ENCODE data around the gene TGFBR3.
"Not testable (repeated sequence)": the region's sequence is repeated elsewhere in the genome, so short reads cannot be mapped to it uniquely, and the experiment has no call there.

TGFBR3 gene

DNA sequence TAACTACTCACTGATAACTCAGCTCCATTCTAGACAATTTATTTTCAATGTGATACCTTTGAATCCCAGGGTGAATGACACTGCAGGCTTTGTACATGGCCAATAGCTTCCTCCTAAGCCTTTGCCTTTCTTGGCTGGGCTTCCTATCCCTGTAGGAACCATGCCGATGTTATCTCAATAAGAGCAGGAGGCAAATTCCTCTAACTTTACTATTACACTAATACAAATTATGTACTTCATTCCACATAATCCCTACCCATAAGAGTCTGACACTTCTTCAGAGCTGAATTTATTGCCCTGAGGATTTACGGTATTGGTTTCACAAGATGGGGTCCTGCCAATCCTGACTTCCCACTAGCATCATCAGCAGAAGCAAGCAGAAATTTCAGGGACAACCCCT is 14.0 kb downstream of the TGFBR3 start:
- ATAC-seq (no peak), DNase-seq (ENCODE audit: low spot score in 2 of 2) (no peak)
- peak overlapping the region; percentile 86 for H3K27ac Mint-ChIP-seq
- H3K9me3 Mint-ChIP-seq = no peaks in the 10 kb centered on the region
- peak overlapping the region; percentile 69 for H3K4me3 Mint-ChIP-seq
- H3K4me1 Mint-ChIP-seq = peaks cover 71% of the 10 kb centered on the region
- no peaks in the 10 kb centered on the region for H3K36me3 Mint-ChIP-seq

DNA sequence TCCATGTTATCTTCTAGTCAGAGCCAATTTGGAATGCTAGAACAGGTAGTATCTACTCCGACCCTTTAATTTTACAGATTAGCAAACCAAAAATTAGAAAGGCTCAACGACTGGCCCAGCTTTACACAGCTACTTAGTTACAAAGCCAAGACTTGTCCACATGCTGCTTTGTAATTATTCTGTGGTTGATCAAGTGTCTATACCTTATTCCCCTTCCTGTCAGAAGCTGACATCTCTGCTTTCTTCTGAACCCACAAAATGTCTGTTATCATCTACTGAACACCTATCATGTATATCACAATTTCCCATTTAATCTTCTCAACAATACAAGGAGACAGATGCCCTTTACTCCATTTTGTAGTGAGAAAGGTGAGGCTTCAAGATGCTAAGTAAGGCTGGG is 15.6 kb downstream of the TGFBR3 start:
- no peak overlapping the region for H3K4me3 Mint-ChIP-seq
- DNase-seq (ENCODE audit: low spot score in 2 of 2) = no peak
- ATAC-seq = no peak
- peaks cover 62% of the 10 kb centered on the region for H3K4me1 Mint-ChIP-seq
- no peaks in the 10 kb centered on the region for H3K36me3 Mint-ChIP-seq
- H3K9me3 Mint-ChIP-seq = no peaks in the 10 kb centered on the region
- H3K27ac Mint-ChIP-seq = peak overlapping the region; percentile 86

DNA sequence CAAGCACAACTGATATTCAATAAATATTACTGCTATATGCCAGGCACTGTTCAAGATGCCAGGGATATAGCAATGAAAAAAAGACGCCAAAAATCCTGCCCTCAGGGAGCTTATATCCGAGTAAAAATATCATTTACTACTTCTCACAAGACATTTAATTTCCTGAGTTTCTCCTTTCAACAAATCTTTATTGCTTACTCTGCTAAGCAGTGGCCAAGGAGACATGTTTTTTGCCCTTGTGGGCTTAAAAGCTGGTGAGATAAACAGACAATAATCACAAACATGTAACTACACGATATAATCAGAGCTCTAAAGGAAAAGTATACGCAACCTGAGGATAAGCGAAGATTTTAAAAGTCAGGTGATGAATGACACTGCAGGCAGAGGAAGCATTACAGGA is 19.5 kb downstream of the TGFBR3 start:
- ATAC-seq = no peak
- Mint-ChIP-seq H3K4me3 (no peak overlapping the region), H3K4me1 (peaks cover 48% of the 10 kb centered on the region), H3K27ac (peak overlapping the region; percentile 21), H3K36me3 (no peaks in the 10 kb centered on the region), H3K9me3 (no peaks in the 10 kb centered on the region)
- DNase-seq (ENCODE audit: low spot score in 2 of 2) = no peak

DNA sequence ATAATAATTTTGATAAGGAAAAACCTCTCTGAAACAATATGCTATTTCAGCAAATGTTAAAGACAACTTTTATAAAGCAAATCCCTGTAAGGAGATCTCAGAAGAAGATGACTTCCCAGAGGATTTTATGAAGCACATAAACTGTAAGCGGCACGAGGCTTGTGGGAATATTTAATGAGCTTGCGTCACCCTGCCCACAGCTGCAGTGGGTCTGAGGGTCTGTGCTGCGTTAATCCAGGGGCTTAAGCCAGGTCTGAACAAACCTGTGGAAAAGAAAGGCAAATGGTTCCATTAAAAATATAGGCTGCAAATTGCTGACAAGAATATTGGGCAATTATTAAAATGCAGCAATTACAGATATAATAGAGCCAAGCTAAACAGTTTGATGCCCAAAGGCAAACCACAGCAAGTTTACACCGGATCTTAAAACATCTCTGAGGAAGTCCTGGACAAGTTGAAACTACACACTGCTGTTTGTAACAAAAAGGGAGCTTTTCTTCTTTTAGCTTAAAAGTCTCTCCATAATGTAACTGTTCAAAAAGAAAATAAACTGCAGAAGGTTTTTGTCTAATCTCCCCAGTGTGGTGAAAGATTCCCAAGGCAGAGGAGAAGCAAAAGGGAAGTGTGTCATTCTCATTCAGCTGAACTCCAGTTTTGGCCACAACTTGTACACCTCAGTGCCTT is 21.8 kb downstream of the TGFBR3 start:
- DNase-seq (ENCODE audit: low spot score in 2 of 2) (no peak), ATAC-seq (no peak)
- peak overlapping the region; percentile 19 for H3K4me3 Mint-ChIP-seq
- peak overlapping the region; percentile 32 for H3K27ac Mint-ChIP-seq
- no peaks in the 10 kb centered on the region for H3K9me3 Mint-ChIP-seq
- peaks cover 31% of the 10 kb centered on the region for H3K4me1 Mint-ChIP-seq
- peaks cover 20% of the 10 kb centered on the region for H3K36me3 Mint-ChIP-seq

DNA sequence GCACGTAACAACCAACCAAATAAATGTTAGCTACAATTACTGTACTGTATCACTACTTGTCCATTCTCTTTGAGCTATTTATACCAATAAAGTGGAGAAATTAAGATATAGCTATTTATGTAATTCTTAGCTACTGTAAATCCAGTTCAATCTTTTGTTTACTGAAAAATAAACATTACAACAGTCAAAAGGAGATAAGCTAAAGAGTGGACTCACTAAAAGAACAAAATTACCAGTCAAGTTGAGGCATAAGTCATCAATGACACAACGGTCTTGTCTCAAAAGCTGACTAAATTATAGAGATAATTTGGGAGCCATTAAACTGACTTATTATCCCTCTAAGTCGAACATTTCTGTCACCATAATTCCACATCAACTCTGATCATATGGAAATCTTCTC is 22.5 kb downstream of the TGFBR3 start:
- no peaks in the 10 kb centered on the region for H3K9me3 Mint-ChIP-seq
- ATAC-seq (peak; percentile 53), DNase-seq (ENCODE audit: low spot score in 2 of 2) (no peak)
- no peak overlapping the region for H3K27ac Mint-ChIP-seq
- peaks cover 27% of the 10 kb centered on the region for H3K36me3 Mint-ChIP-seq
- peaks cover 31% of the 10 kb centered on the region for H3K4me1 Mint-ChIP-seq
- H3K4me3 Mint-ChIP-seq = no peak overlapping the region

DNA sequence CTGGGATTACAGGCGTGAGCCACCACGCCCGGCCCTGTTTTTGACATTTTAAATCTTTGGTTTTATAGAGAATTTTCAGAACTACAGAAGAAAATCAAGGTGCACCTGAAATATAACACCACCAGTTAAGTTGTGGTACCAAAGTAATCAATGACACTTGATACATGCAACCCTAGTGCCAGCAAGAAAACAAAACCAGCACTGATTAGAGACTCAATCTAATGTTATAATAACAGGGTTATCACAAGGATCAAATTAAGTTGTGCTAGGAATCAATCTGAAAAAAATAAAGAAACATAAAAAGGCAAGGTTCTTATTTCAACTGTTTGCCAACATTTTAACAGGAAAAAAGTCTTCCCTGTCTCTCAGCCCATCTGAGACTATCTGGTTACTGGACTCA is 23.8 kb downstream of the TGFBR3 start:
- H3K27ac Mint-ChIP-seq = no peak overlapping the region
- no peak overlapping the region for H3K4me3 Mint-ChIP-seq
- H3K4me1 Mint-ChIP-seq = peaks cover 26% of the 10 kb centered on the region
- ATAC-seq (no peak), DNase-seq (ENCODE audit: low spot score in 2 of 2) (no peak)
- H3K9me3 Mint-ChIP-seq = no peaks in the 10 kb centered on the region
- peaks cover 27% of the 10 kb centered on the region for H3K36me3 Mint-ChIP-seq

DNA sequence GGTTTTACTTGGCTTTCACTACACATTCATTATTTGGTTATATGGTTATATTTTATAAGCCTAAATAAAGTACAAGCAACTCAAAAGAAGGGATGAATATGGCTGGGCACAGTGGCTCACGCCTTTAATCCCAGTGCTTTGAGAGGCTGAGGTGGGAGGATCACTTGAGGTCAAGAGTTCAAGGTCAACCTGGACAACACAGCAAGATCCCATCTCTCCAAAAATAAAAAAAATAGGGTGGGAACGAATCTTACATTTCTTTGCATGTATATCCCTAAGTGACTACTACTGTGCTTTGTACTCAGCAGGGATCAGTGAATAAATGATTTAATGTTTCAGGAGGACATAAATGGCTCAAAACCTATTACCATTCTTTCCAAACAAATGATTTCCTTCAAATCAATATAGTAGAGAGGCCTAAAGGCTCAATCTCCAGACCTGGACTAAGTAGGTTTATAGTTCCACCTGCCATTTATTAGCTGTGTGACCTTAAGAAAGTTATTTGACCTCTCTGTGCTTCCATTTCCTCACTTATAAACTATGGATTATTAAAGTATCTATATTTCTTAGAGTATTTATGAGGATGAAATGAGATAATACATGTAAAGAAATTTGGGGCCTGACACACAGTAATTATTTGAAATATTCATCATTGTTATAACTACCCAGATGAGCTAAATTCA is 28.3 kb downstream of the TGFBR3 start:
- DNase-seq (ENCODE audit: low spot score in 2 of 2) = no peak
- peak overlapping the region; percentile 77 for H3K27ac Mint-ChIP-seq
- no peaks in the 10 kb centered on the region for H3K9me3 Mint-ChIP-seq
- H3K36me3 Mint-ChIP-seq = peaks cover 27% of the 10 kb centered on the region
- no peak for ATAC-seq
- peaks cover 12% of the 10 kb centered on the region for H3K4me1 Mint-ChIP-seq
- no peak overlapping the region for H3K4me3 Mint-ChIP-seq

DNA sequence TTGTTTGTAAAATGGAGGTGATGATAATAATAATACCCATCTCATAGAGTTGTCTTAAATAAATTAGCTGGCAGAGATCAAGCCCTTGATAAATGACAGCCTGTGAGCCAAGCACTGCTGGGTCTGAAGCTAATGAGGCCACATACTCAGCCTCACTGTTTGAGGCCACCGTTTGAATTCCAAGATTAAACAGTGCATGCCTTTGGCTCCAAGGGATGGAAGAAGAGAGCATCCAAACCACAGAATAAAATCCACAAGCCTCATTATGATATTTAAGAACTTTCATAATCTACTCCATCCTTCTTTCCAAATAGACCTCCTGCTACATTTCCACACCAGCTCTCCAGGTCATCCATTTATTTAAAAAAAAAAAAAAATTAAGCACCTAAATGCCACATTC is 29.0 kb downstream of the TGFBR3 start:
- no peaks in the 10 kb centered on the region for H3K9me3 Mint-ChIP-seq
- peak overlapping the region; percentile 77 for H3K27ac Mint-ChIP-seq
- H3K4me3 Mint-ChIP-seq = no peak overlapping the region
- peaks cover 27% of the 10 kb centered on the region for H3K36me3 Mint-ChIP-seq
- H3K4me1 Mint-ChIP-seq = peaks cover 6% of the 10 kb centered on the region
- DNase-seq (ENCODE audit: low spot score in 2 of 2) (no peak), ATAC-seq (no peak)

DNA sequence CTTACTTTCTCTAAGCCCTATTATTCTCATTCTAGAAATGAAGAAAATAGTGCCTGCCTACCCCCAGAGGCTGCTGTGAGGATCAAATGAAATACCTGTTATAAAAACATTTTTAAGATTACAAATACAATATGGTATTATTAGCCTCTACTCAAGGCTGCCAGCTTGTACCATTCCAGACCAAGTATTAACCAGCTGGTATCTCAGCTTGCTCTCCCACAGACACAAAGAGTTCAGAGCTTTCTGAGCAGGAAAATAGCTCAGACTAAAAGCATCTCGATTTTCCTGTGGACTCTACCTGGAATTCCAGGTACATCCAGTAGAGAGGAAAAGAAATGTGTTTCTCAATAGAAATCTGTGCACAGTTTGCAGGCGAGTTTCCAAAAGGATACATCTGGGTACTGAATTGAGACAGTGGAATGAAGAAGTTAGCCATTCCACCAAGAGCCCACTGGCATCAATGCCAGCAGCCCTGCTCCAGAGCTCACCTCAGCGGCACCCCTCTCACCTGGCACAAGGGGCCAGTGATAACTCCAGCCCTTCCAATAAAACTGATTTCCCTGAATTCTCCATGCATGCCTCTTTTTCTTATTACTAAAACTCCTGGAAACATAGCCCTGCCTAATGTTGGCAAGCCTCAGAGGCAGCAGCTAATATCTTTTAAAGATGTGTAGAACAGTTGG is 31.0 kb downstream of the TGFBR3 start:
- H3K27ac Mint-ChIP-seq = peak overlapping the region; percentile 58
- no peak for ATAC-seq

DNA sequence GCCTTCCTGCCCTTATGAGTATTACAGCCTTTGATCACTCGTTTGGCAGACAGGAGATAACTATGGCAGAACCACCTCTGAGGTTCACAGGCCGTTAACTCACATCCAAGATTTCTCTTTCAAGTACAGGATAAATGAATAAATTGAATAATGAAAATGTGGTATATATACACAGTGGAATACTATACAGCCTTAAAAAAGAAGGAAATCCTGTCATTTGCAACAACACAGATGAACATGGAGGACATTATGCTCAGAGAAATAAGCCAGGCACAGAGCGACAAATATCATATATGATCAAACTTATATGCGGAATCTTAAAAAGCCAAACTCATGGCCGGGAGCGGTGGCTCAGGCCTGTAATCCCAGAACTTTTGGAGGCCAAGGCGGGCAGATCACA is 32.6 kb downstream of the TGFBR3 start:
- Mint-ChIP-seq H3K9me3 (no peaks in the 10 kb centered on the region), H3K4me3 (no peak overlapping the region), H3K27ac (no peak overlapping the region), H3K4me1 (peaks cover 22% of the 10 kb centered on the region), H3K36me3 (no peaks in the 10 kb centered on the region)
- DNase-seq (ENCODE audit: low spot score in 2 of 2) (no peak), ATAC-seq (no peak)

More for the DNA sequence above, 31.0 kb downstream of the TGFBR3 start:
- no peak for DNase-seq (ENCODE audit: low spot score in 2 of 2)
- peaks cover 12% of the 10 kb centered on the region for H3K4me1 Mint-ChIP-seq
- no peaks in the 10 kb centered on the region for H3K9me3 Mint-ChIP-seq
- peaks cover 15% of the 10 kb centered on the region for H3K36me3 Mint-ChIP-seq
- H3K4me3 Mint-ChIP-seq = no peak overlapping the region

DNA sequence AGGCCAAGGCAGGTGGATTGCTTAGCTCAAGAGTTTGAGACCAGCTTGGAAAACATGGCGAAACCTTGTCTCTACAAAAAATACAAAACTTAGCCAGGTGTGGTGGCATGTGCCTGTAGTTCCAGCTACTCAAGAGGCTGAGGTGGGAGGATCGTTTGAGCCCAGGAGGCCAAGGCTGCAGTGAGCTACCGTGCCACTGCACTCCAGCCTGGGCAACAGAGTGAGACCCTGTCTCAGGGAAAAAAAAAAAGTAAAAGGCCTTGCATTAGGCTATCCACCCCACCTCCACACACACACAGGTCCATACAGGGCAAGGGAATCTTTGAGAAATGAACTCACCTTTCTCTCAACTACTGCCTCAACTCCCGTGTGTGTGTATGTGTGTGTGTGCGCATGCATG is 33.9 kb downstream of the TGFBR3 start:
- not testable (repeated sequence) for H3K36me3 Mint-ChIP-seq; DNase-seq (ENCODE audit: low spot score in 2 of 2); ATAC-seq; H3K27ac Mint-ChIP-seq; H3K4me3 Mint-ChIP-seq; H3K9me3 Mint-ChIP-seq
- peaks cover 28% of the 10 kb centered on the region for H3K4me1 Mint-ChIP-seq

DNA sequence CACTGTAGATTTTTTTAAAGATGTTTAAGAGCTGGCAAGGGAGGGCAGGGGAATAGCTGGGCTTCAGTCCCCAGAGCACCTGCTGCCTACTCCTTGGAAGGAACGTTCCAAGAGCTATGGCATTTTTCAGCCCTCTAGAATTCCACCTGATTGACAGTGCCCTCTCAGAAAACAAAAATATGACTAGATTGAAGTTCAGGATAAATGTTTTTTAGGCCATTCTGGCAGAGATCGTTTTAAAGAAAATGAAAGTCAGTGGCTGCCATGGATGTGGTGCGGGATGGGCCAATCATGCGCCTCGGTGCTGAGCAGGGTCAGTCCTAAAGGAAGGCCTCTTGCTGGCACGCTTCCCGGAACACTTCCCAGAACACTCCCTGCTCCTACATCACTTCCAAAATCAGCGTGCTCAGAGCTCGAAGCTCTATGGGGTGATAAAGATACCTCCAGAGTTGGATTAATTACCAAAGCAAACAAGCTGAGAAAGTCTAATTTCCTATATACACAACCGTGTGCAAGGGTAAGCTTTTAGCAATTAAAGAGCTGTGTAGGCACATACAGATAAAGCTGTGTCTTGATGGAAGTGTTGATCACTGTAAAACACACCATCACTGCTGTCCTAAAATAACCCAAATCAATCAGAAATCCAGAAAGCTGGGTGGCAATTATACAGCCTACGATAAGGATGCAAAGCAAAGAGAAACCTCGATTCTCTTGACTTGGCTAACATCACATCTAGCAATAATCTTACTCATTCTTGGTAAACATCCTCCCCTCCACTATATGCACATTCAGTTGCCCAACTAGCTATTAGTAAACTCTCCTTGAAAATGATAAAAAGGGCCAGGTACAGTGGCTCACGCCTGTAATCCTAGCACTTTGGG is 34.6 kb downstream of the TGFBR3 start:
- peaks cover 24% of the 10 kb centered on the region for H3K4me1 Mint-ChIP-seq
- no peaks in the 10 kb centered on the region for H3K9me3 Mint-ChIP-seq
- peak overlapping the region; percentile 77 for H3K27ac Mint-ChIP-seq
- H3K4me3 Mint-ChIP-seq = no peak overlapping the region
- ATAC-seq (no peak), DNase-seq (ENCODE audit: low spot score in 2 of 2) (no peak)
- H3K36me3 Mint-ChIP-seq = no peaks in the 10 kb centered on the region

DNA sequence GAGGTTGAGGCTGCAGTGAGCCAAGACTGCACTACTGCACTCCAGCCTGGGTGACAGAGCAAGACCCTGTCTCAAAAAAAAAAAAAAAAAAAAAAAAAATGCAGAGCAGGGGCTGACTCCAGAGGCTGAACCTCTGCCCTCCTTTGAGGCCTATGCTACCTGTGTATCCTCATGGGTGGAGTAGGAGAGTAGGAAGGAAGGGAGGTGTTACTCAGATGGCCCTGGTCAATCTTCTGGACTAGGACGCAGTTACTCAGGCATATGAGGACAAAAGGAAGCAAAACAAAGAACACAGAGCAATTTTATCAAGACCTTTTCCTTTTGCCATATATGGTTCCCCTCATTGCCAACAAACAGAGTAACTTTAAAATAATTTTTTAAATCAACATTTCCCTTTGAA is 35.2 kb downstream of the TGFBR3 start:
- H3K4me1 Mint-ChIP-seq = peaks cover 23% of the 10 kb centered on the region
- DNase-seq (ENCODE audit: low spot score in 2 of 2) (no peak), ATAC-seq (no peak)
- peak overlapping the region; percentile 77 for H3K27ac Mint-ChIP-seq
- no peaks in the 10 kb centered on the region for H3K36me3 Mint-ChIP-seq
- no peaks in the 10 kb centered on the region for H3K9me3 Mint-ChIP-seq
- no peak overlapping the region for H3K4me3 Mint-ChIP-seq

DNA sequence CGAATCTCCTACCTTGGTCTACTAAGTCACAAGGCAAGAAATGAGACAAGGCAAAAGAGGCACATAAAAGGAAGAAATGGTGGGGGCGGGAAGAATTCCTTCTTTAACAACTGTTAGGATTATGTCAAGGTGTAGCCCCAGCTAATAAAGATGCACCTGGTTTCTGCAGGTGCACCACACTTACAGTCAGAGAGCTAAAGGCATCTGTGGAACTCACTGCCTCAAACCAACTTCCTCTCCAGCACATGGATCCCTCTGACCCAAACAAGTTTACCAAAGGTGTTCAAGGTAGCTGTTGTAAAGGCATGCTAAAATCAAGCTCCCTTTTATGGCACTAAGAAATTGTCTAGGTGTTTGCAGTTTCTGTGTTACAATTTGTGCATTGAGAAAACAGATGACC is 38.1 kb downstream of the TGFBR3 start:
- Mint-ChIP-seq H3K36me3 (no peaks in the 10 kb centered on the region), H3K9me3 (no peaks in the 10 kb centered on the region), H3K27ac (no peak overlapping the region), H3K4me1 (peaks cover 36% of the 10 kb centered on the region), H3K4me3 (no peak overlapping the region)
- no peak for ATAC-seq
- no peak for DNase-seq (ENCODE audit: low spot score in 2 of 2)

DNA sequence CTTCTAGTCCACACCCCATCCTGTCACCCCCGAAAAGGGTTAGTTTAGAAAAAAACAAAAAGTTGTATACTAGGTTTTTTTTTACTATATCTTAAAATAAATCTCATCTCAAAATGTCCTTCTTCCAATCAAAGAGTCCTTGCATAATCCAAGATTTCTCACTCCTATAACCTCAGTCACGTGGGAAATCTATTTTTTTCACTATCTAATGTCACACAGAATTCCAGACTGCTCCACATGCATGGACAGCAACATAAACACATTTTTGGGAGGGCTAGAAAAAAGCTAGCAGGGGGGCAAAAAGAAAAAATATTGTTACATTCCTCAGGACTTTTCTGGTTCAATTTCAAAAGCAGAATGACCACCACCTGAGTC is 39.3 kb downstream of the TGFBR3 start:
- no peak overlapping the region for H3K4me3 Mint-ChIP-seq
- no peak overlapping the region for H3K27ac Mint-ChIP-seq
- H3K9me3 Mint-ChIP-seq = no peaks in the 10 kb centered on the region
- no peaks in the 10 kb centered on the region for H3K36me3 Mint-ChIP-seq
- no peak for DNase-seq (ENCODE audit: low spot score in 2 of 2)
- ATAC-seq = no peak
- H3K4me1 Mint-ChIP-seq = peaks cover 48% of the 10 kb centered on the region
